ENCODE measurements around the gene ACOXL. TPM values are rescaled to one million over a fixed set of nuclear protein-coding genes. Genes with fewer than 3 reads are reported as not detected.

The ACOXL gene
- total RNA-seq, 2 donors from 2014 or later, result 11.7 to 12.3 TPM

DNA sequence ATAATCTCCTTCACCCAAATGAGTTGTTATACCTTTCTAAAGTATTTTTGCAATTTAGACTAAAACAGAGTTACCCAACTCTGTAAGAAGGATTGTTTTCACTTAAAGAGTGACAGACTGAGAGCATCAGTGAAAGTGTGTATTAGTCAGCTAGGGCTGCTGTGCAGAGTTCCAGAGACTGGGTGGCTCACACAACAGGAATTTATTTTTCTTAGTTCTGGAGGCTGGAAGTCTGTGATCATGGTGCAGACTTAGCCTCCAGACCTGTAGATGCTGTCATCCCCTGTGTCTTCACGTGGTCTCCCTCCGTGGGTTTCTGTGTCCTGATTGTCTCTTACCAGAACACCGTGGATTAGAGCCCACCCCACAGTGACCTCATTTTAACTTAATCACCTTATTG, 428.4 kb downstream of the ACOXL start:
- H3K9me3 Mint-ChIP-seq, result no peaks in the 10 kb centered on the region
- no peak overlapping the region for H3K27ac ChIP-seq (ENCODE audit: low read depth, low read length)
- H3K9ac ChIP-seq (ENCODE audit: extremely low read depth, low read length, poor library complexity, severe bottlenecking), result no peak overlapping the region
- H3K9me3 ChIP-seq (ENCODE audit: control insufficient read depth, low read length), result no peaks in the 10 kb centered on the region
- H3K4me1 ChIP-seq (ENCODE audit: control insufficient read depth, insufficient read depth, low read length), result peaks cover 17% of the 10 kb centered on the region
- no peaks in the 10 kb centered on the region for H3K27me3 Mint-ChIP-seq (ENCODE audit: insufficient read depth)
- peak; percentile 12 for DNase-seq
- 93 to 100% methylated on average over 1 to 3 of the region's 3 CpGs for WGBS, 2 experiments (ENCODE audit: insufficient coverage in 1 of 2, insufficient read length in 1 of 2)
- no peak overlapping the region for H3K4me3 Mint-ChIP-seq
- H3K27ac Mint-ChIP-seq, result no peak overlapping the region
- H3K4me1 Mint-ChIP-seq, result peaks cover 64% of the 10 kb centered on the region
- H3K4me3 ChIP-seq (ENCODE audit: low read length), result no peak overlapping the region
- TF ChIP-seq, protein P1, sequence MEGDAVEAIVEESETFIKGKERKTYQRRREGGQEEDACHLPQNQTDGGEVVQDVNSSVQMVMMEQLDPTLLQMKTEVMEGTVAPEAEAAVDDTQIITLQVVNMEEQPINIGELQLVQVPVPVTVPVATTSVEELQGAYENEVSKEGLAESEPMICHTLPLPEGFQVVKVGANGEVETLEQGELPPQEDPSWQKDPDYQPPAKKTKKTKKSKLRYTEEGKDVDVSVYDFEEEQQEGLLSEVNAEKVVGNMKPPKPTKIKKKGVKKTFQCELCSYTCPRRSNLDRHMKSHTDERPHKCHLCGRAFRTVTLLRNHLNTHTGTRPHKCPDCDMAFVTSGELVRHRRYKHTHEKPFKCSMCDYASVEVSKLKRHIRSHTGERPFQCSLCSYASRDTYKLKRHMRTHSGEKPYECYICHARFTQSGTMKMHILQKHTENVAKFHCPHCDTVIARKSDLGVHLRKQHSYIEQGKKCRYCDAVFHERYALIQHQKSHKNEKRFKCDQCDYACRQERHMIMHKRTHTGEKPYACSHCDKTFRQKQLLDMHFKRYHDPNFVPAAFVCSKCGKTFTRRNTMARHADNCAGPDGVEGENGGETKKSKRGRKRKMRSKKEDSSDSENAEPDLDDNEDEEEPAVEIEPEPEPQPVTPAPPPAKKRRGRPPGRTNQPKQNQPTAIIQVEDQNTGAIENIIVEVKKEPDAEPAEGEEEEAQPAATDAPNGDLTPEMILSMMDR (conservative IDR thresholded peaks at IDR 0.05), result no peak
- H3K36me3 ChIP-seq (ENCODE audit: control insufficient read depth, insufficient read depth, low read length), result peaks cover 19% of the 10 kb centered on the region
- no peaks in the 10 kb centered on the region for H3K27me3 ChIP-seq (ENCODE audit: control insufficient read depth, insufficient read depth, low read length, poor library complexity, severe bottlenecking)
- H3K36me3 Mint-ChIP-seq (ENCODE audit: low read depth), result peaks cover 40% of the 10 kb centered on the region

DNA sequence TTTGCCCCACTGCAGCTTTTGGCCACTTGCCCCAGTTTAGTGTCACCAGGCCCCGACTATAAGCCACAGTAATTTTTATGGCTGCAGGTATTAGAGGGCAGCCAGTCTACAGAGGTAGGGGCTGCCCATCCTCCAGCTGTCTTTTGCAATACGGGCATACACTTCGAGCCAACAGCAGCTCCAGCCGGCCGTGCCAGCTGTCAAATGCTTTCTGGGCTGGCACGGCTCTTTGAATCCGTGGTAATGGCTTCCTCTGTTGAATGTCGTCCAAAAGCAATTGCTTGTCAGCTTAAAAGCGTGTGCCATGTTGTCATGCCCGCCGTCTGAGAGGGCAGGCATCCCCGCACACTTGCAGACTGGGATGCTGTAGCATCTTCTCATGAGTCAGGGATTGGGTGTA, 429.6 kb downstream of the ACOXL start:
- Histone ChIP-seq H3K4me3 (ENCODE audit: low read length) (no peak overlapping the region), H3K9ac (ENCODE audit: extremely low read depth, low read length, poor library complexity, severe bottlenecking) (no peak overlapping the region), H3K36me3 (ENCODE audit: control insufficient read depth, insufficient read depth, low read length) (peaks cover 27% of the 10 kb centered on the region), H3K9me3 (ENCODE audit: control insufficient read depth, low read length) (no peaks in the 10 kb centered on the region), H3K4me1 (ENCODE audit: control insufficient read depth, insufficient read depth, low read length) (peaks cover 17% of the 10 kb centered on the region), H3K27me3 (ENCODE audit: control insufficient read depth, insufficient read depth, low read length, poor library complexity, severe bottlenecking) (no peaks in the 10 kb centered on the region), H3K27ac (ENCODE audit: low read depth, low read length) (no peak overlapping the region)
- peaks cover 32% of the 10 kb centered on the region for H3K36me3 Mint-ChIP-seq (ENCODE audit: low read depth)
- peak overlapping the region; percentile 27 for H3K27ac Mint-ChIP-seq
- DNase-seq, result peak; percentile 20
- no peak overlapping the region for H3K4me3 Mint-ChIP-seq
- WGBS, 2 experiments (ENCODE audit: insufficient coverage in 1 of 2, insufficient read length in 1 of 2), result 89 to 91% methylated on average over 11 to 12 of the region's 12 CpGs
- no peaks in the 10 kb centered on the region for H3K27me3 Mint-ChIP-seq (ENCODE audit: insufficient read depth)
- H3K9me3 Mint-ChIP-seq, result no peaks in the 10 kb centered on the region
- peaks cover 62% of the 10 kb centered on the region for H3K4me1 Mint-ChIP-seq
- TF ChIP-seq, protein P1 (conservative IDR thresholded peaks at IDR 0.05), result no peak

DNA sequence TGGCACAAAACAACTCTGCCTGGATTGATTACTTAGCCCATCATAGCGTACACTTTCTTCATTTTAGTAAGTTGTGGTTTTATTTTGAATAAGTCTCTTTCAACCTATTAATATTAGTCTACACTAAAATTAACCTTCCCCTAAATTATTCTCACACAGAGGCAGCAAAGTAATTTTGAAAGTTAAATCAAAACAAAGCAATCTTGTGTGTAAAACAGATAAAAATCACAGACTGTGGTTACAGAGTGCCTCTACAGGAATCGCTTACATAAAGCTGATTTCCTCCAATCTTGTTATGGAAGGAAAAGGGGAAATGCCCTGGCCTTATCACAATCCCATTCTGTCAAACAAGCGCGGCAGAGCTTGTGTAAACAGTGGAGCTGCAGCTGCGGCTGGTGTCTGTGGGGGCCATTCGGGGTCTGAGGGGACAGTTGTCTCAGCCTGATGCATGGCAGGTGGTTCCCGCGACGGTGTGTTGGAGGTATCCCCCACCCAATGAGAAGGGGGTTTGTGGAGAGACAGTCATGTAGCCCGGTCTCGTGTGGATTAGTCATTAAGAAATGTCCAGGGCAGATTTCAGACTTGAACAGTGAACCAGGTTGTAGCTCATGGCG, 430.5 kb downstream of the ACOXL start:
- no peaks in the 10 kb centered on the region for H3K9me3 Mint-ChIP-seq
- TF ChIP-seq, protein P1 (conservative IDR thresholded peaks at IDR 0.05), result no peak
- Histone ChIP-seq H3K4me3 (ENCODE audit: low read length) (peak overlapping the region; percentile 48), H3K27me3 (ENCODE audit: control insufficient read depth, insufficient read depth, low read length, poor library complexity, severe bottlenecking) (no peaks in the 10 kb centered on the region), H3K9me3 (ENCODE audit: control insufficient read depth, low read length) (no peaks in the 10 kb centered on the region), H3K27ac (ENCODE audit: low read depth, low read length) (peak overlapping the region; percentile 8), H3K4me1 (ENCODE audit: control insufficient read depth, insufficient read depth, low read length) (peaks cover 18% of the 10 kb centered on the region), H3K9ac (ENCODE audit: extremely low read depth, low read length, poor library complexity, severe bottlenecking) (no peak overlapping the region), H3K36me3 (ENCODE audit: control insufficient read depth, insufficient read depth, low read length) (peaks cover 24% of the 10 kb centered on the region)
- DNase-seq, result peak; percentile 30
- peaks cover 63% of the 10 kb centered on the region for H3K4me1 Mint-ChIP-seq
- H3K27me3 Mint-ChIP-seq (ENCODE audit: insufficient read depth), result no peaks in the 10 kb centered on the region
- H3K27ac Mint-ChIP-seq, result peak overlapping the region; percentile 88
- 79 to 83% methylated on average over 10 to 12 of the region's 12 CpGs for WGBS, 2 experiments (ENCODE audit: insufficient coverage in 1 of 2, insufficient read length in 1 of 2)
- H3K4me3 Mint-ChIP-seq, result peak overlapping the region; percentile 31
- peaks cover 35% of the 10 kb centered on the region for H3K36me3 Mint-ChIP-seq (ENCODE audit: low read depth)
